NOMO-1 (cell line): ENCODE results near the gene RASAL2.
A peak's percentile ranks its signal among the peaks of the same experiment; 100 is the strongest.
"Not testable (repeated sequence)": the region's sequence is repeated elsewhere in the genome, so short reads cannot be mapped to it uniquely, and the experiment has no call there.

ENCODE experiments used
- DNase-seq, 2 experiments: peaks; one replicate each; lab custom pipeline; 2025; ENCODE audit not compliant: unreplicated experiment in 2 of 2; lab: John Stamatoyannopoulos, UW

RASAL2 gene

GRCh38 chr1:178273707-178274410 is 180.0 kb downstream of the RASAL2 start:
- DNase-seq, result peak in 1 of 2 experiments; percentile 59

GRCh38 chr1:178275049-178275448 is 181.1 kb downstream of the RASAL2 start:
- DNase-seq, result no peak

- DNase-seq, result peak in 1 of 2 experiments; percentile 40
Observed at GRCh38 chr1:178275553-178275952, 181.6 kb downstream of the RASAL2 start.

GRCh38 chr1:178277793-178278530 is 184.1 kb downstream of the RASAL2 start:
- DNase-seq, result peak; percentile 84 to 88

GRCh38 chr1:178278916-178279686 is 185.2 kb downstream of the RASAL2 start:
- peak in 1 of 2 experiments; percentile 65 for DNase-seq

- DNase-seq, result peak; percentile 36 to 90
Observed at GRCh38 chr1:178282949-178283367, 189.1 kb downstream of the RASAL2 start.

- DNase-seq, result peak; percentile 45 to 79
Observed at GRCh38 chr1:178283409-178283808, 189.5 kb downstream of the RASAL2 start.

- DNase-seq, result peak; percentile 51 to 59
Observed at GRCh38 chr1:178284058-178284457, 190.2 kb downstream of the RASAL2 start.

GRCh38 chr1:178291166-178291565 is 197.3 kb downstream of the RASAL2 start:
- no peak for DNase-seq

GRCh38 chr1:178294654-178295053 is 200.8 kb downstream of the RASAL2 start:
- DNase-seq, result no peak

GRCh38 chr1:178300352-178300699 is 206.4 kb downstream of the RASAL2 start:
- no peak for DNase-seq

- peak in 1 of 2 experiments; percentile 9 for DNase-seq
Observed at GRCh38 chr1:178301141-178301540, 207.2 kb downstream of the RASAL2 start.

GRCh38 chr1:178307264-178307663 is 213.4 kb downstream of the RASAL2 start:
- no peak for DNase-seq

- DNase-seq, result no peak
Observed at GRCh38 chr1:178308438-178308837, 214.5 kb downstream of the RASAL2 start.

GRCh38 chr1:178310685-178311105 is 216.8 kb downstream of the RASAL2 start:
- peak; percentile 43 to 84 for DNase-seq

GRCh38 chr1:178311164-178311563 is 217.3 kb downstream of the RASAL2 start:
- DNase-seq, result no peak

GRCh38 chr1:178320280-178320982 is 226.5 kb downstream of the RASAL2 start:
- DNase-seq, result not testable (repeated sequence)

- DNase-seq, result no peak
Observed at GRCh38 chr1:178323067-178323466, 229.2 kb downstream of the RASAL2 start.

GRCh38 chr1:178324003-178324402 is 230.1 kb downstream of the RASAL2 start:
- DNase-seq, result no peak

GRCh38 chr1:178328728-178329127 is 234.8 kb downstream of the RASAL2 start:
- no peak for DNase-seq

GRCh38 chr1:178330153-178330552 is 236.2 kb downstream of the RASAL2 start:
- DNase-seq, result no peak
